OCI-LY1 (cell line): ENCODE measurements around the gene NEUROD1.

Source experiments
- H2AFZ ChIP-seq: fragments of 200-600 bp; sonication (generic), shearing (Covaris generic); 2 replicates; pipeline ENCODE4 v1.6.0; 2014; ENCODE audit warnings: antibody characterized with exemption, mild to moderate bottlenecking, low read length
- H3F3A ChIP-seq: fragments of 200-600 bp; sonication (generic), shearing (Covaris generic); 2 replicates; pipeline ENCODE4 v1.6.0; 2014; ENCODE audit warnings: mild to moderate bottlenecking, antibody characterized with exemption, low read length, moderate library complexity; ENCODE audit not compliant: insufficient read depth
- H3K27ac ChIP-seq: fragments of 200-600 bp; sonication (generic); 2 replicates; pipeline ENCODE4 v1.5.1; 2014; ENCODE audit warnings: low read length, mixed run types, mild to moderate bottlenecking, low read depth; ENCODE audit not compliant: poor library complexity, severe bottlenecking
- H3K27me3 ChIP-seq: fragments of 200-600 bp; sonication (generic); 2 replicates; pipeline ENCODE4 v1.6.0; 2014; ENCODE audit warnings: antibody characterized with exemption, mild to moderate bottlenecking, low read length, moderate library complexity; ENCODE audit not compliant: insufficient read depth
- H3K36me3 ChIP-seq: fragments of 200-600 bp; sonication (generic); 2 replicates; pipeline ENCODE4 v1.6.1; 2014; ENCODE audit warnings: mild to moderate bottlenecking, antibody characterized with exemption, low read length, moderate library complexity, mixed read lengths; ENCODE audit not compliant: insufficient read depth
- H3K4me1 ChIP-seq: fragments of 200-600 bp; sonication (generic); 2 replicates; pipeline ENCODE4 v1.5.1; 2014; ENCODE audit warnings: mild to moderate bottlenecking, low read length, moderate library complexity; ENCODE audit not compliant: insufficient read depth, severe bottlenecking
- H3K4me2 ChIP-seq: fragments of 200-600 bp; sonication (generic), shearing (Covaris generic); 2 replicates; pipeline ENCODE4 v1.6.1; 2014; ENCODE audit warnings: low read length
- H3K4me3 ChIP-seq: fragments of 200-600 bp; sonication (generic); 2 replicates; pipeline ENCODE4 v1.5.1; 2014; ENCODE audit warnings: low read length, low read depth, mild to moderate bottlenecking, mixed read lengths; ENCODE audit not compliant: poor library complexity, severe bottlenecking
- H3K79me2 ChIP-seq: fragments of 200-600 bp; shearing (Covaris generic); 2 replicates; pipeline ENCODE4 v1.6.1; 2016; ENCODE audit warnings: mixed run types, low read length, mixed read lengths; ENCODE audit not compliant: insufficient read depth
- H3K9ac ChIP-seq: fragments of 200-600 bp; sonication (generic), shearing (Covaris generic); 2 replicates; pipeline ENCODE4 v1.6.1; 2014; ENCODE audit warnings: mild to moderate bottlenecking, low read length, mixed read lengths
- H3K9me2 ChIP-seq: fragments of 200-600 bp; sonication (generic), shearing (Covaris generic); 2 replicates; pipeline ENCODE4 v1.6.1; 2014; ENCODE audit warnings: low read depth, mild to moderate bottlenecking, low read length, mixed read lengths
- H3K9me3 ChIP-seq: fragments of 200-600 bp; shearing (Covaris generic); 2 replicates; pipeline ENCODE4 v1.6.1; 2014; ENCODE audit warnings: low read length, mixed read lengths
- H4K20me1 ChIP-seq: fragments of 200-600 bp; sonication (generic), shearing (Covaris generic); 2 replicates; pipeline ENCODE4 v1.6.0; 2016; ENCODE audit warnings: mild to moderate bottlenecking, low read length; ENCODE audit not compliant: insufficient read depth
- EZH2 ChIP-seq: fragments of 200-600 bp; sonication (generic), shearing (Covaris generic); IDR thresholded peaks from 2 replicates; pipeline ENCODE4 v1.8.0; 2017; ENCODE audit warnings: borderline replicate concordance, mixed run types, mild to moderate bottlenecking, antibody characterized with exemption, low read length, moderate library complexity, mixed read lengths
- TF ChIP-seq, protein P1 (sequence below): fragments of 200-600 bp; sonication (generic), shearing (Covaris generic); IDR thresholded peaks from 2 replicates; pipeline ENCODE4 v1.5.1; 2017; ENCODE audit warnings: mild to moderate bottlenecking, antibody characterized with exemption, low read length, moderate library complexity, mixed read lengths

NEUROD1 gene

DNA sequence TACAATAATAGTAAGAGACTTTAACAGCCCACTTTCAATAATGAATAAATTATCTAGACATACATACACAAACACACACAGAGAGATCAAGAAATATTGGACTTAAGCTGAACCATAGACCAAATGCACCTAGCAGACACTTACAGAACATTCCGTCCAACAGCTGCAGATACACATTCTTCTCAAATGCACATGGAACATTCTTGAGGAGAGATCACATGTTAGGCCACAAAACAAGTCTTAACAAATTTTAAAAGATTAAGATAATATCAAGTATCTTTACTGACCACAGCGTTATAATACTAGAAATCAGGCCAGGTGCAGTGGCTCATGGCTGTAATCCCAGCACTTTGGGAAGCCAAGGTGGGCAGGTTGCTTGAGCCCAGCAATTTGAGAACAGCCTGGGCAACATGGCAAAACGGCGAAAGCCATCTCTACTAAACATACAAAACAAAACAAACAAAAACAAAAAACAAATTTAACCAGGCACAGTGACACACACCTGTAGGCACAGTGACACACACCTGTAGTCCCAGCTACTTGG, 30.8 kb downstream of the NEUROD1 start:
- Histone ChIP-seq H4K20me1 (no peaks in the 10 kb centered on the region), H3K79me2 (no peaks in the 10 kb centered on the region), H3K36me3 (no peaks in the 10 kb centered on the region), H3K9me2 (no peaks in the 10 kb centered on the region), H3K27ac (no peak overlapping the region), H3K9ac (no peak overlapping the region), H3K27me3 (no peaks in the 10 kb centered on the region), H2AFZ (no peak overlapping the region), H3K4me3 (no peak overlapping the region), H3K4me2 (no peak overlapping the region), H3F3A (no peaks in the 10 kb centered on the region), H3K4me1 (no peaks in the 10 kb centered on the region), H3K9me3 (no peaks in the 10 kb centered on the region)
- TF ChIP-seq EZH2: no peak
- TF ChIP-seq, protein P1, sequence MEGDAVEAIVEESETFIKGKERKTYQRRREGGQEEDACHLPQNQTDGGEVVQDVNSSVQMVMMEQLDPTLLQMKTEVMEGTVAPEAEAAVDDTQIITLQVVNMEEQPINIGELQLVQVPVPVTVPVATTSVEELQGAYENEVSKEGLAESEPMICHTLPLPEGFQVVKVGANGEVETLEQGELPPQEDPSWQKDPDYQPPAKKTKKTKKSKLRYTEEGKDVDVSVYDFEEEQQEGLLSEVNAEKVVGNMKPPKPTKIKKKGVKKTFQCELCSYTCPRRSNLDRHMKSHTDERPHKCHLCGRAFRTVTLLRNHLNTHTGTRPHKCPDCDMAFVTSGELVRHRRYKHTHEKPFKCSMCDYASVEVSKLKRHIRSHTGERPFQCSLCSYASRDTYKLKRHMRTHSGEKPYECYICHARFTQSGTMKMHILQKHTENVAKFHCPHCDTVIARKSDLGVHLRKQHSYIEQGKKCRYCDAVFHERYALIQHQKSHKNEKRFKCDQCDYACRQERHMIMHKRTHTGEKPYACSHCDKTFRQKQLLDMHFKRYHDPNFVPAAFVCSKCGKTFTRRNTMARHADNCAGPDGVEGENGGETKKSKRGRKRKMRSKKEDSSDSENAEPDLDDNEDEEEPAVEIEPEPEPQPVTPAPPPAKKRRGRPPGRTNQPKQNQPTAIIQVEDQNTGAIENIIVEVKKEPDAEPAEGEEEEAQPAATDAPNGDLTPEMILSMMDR: no peak

DNA sequence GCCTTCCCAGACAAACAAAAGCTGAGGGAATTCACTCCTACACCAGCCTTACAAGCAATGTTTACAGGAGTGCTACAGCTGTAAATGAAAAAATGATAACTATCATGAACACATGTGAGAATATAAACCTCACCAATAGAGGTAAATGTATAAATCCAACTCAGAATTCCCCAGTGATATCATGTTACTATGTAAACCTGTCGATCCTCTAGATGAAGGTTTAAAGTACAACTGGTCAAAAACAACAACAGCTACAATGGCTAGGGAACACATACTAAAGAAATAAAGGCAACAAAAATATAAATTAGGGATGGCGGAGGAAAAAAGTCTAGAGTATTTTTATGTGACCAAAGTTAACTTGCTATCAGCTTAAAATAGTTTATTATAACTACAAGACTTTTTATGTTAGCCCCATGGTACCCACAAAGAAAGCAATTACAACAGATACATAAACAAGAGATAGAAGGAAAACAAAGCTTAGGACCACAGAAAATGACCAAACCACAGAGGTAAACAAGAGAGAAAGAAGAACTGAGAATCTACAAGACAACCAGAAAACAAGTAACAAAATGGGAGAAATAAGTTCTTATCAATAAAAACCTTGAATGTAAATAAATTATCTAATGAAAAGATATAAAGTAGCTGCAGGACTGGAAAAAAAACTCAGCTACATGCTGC, 31.7 kb downstream of the NEUROD1 start:
- H3K9me3 ChIP-seq: no peaks in the 10 kb centered on the region
- H3K9me2 ChIP-seq: no peaks in the 10 kb centered on the region
- H3K9ac ChIP-seq: no peak overlapping the region
- H3F3A ChIP-seq: no peaks in the 10 kb centered on the region
- no peak overlapping the region for H3K4me3 ChIP-seq
- H4K20me1 ChIP-seq: no peaks in the 10 kb centered on the region
- no peak overlapping the region for H2AFZ ChIP-seq
- H3K27ac ChIP-seq: no peak overlapping the region
- no peaks in the 10 kb centered on the region for H3K27me3 ChIP-seq
- H3K4me2 ChIP-seq: no peak overlapping the region
- TF ChIP-seq, protein P1: no peak
- no peak for TF ChIP-seq EZH2
- no peaks in the 10 kb centered on the region for H3K4me1 ChIP-seq
- H3K79me2 ChIP-seq: no peaks in the 10 kb centered on the region
- H3K36me3 ChIP-seq: no peaks in the 10 kb centered on the region

DNA sequence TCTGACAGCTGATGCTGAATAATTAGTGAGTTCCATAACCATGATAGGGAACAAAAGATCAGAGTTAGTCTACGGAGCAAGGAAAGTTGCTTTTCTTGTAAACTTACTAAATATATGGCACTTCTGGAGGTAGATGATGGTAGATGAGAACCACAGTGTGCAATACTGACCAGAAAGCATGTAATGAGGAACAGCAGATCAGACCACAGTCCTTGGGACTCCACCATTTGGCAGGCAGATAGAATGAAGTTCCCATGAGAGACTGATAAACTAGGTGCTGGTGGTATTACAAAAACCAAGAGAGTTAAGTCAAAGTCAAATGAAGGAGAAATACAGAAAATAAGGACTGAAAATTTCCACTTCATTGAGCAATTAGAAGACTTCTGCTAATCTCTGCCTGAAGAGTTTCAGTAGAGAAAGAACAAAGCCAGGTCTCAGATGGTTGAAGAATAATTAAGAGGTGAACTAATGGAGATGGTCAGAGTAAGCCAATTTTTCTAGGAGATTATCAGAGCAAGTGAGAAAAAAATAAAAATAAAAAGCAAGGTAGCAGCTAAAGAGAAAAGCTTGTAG, 33.8 kb downstream of the NEUROD1 start:
- no peaks in the 10 kb centered on the region for H3K9me2 ChIP-seq
- H3K4me2 ChIP-seq: no peak overlapping the region
- no peaks in the 10 kb centered on the region for H4K20me1 ChIP-seq

More for the DNA sequence above, 33.8 kb downstream of the NEUROD1 start:
- H2AFZ ChIP-seq: no peak overlapping the region
- no peaks in the 10 kb centered on the region for H3K9me3 ChIP-seq
- no peak overlapping the region for H3K27ac ChIP-seq
- no peaks in the 10 kb centered on the region for H3K79me2 ChIP-seq
- TF ChIP-seq, protein P1: no peak
- no peak for TF ChIP-seq EZH2
- no peaks in the 10 kb centered on the region for H3K27me3 ChIP-seq
- no peaks in the 10 kb centered on the region for H3K36me3 ChIP-seq
- H3K4me3 ChIP-seq: no peak overlapping the region
- H3F3A ChIP-seq: no peaks in the 10 kb centered on the region
- H3K4me1 ChIP-seq: no peaks in the 10 kb centered on the region
- H3K9ac ChIP-seq: no peak overlapping the region
